GM12872 (cell line): ENCODE results near the gene UIMC1.

Source experiments
- CTCF ChIP-seq: IDR thresholded peaks from 3 replicates; pipeline ENCODE4 v1.5.1; 2011; ENCODE audit warnings: low read depth, mild to moderate bottlenecking, low read length, moderate library complexity; ENCODE audit not compliant: insufficient read depth

The UIMC1 gene

GRCh38 chr5:177006265-177006972, at the start of gene UIMC1:
UIMC1 (minus strand) TSS chr5:177006779; CDS start chr5:176982615, 24,164 bp downstream.
- TF ChIP-seq CTCF, result no peak

- no peak for TF ChIP-seq CTCF
Measured at GRCh38 chr5:177049285-177049684, 42.7 kb upstream of the UIMC1 start.

DNA sequence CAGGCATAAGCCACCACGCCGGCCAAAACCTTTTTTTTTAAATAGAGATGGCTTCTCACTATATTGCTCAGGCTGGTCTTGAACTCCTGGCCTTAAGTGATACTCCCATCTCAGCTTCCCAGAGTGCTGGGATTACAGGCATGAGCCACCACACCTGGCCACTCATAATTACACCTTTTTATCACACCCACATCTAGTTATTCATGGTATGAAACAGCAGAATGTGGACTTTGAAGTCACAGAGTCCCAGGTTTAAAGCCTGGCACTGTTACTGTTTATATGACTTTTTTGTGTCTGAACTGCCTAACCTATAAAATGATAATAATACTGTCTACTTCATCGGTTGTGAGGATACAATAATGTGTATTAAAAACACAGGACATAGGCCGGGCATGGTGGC, 39.1 kb upstream of the UIMC1 start:
- no peak for TF ChIP-seq CTCF

DNA sequence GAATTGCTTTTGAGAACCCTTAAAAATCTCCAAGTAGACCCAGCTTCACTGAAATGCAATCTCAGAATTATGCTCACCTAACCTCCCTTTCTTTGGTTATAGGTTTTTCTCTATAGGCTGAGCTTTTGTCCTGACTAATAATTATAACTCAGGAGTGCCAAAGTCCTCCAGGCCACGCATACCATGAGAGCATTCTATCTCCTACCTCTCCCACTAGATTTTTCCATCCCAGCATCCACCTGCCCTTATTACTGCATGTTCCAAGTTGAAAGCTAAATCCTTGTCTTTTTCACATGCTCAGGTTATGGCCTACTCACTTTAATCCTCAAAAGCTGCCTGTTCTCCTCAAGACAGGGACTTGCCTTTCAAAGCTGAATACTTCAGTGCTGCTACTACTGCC, 38.1 kb upstream of the UIMC1 start:
- no peak for TF ChIP-seq CTCF

GRCh38 chr5:177043958-177044357, 37.4 kb upstream of the UIMC1 start:
- TF ChIP-seq CTCF, result no peak

DNA sequence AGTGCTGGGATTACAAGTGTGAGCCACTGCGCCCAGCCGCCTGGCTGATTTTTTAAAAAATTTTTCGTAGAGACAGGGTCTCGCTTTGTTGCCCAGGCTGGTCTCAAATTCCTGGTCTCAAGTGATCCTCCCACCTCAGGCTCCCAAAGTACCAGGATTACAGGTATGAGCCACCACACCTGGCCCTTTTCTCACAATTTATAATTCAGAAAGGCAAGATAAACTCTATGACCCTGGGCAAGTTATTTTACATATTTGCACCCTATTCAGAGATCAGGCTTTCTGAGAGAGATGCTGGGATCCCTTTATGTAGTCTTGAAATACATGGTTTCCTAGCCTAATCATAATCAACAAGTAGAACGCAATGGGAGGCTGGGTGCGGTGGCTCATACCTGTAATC, 36.5 kb upstream of the UIMC1 start:
- TF ChIP-seq CTCF, result no peak

GRCh38 chr5:177041936-177042335, 35.4 kb upstream of the UIMC1 start:
- 0 out of 3 replicates have a peak, but pooled peaks have one; percentile 3 for TF ChIP-seq CTCF
